ENCODE measurements around the gene TBC1D19.
"Not testable (repeated sequence)": the region's sequence is repeated elsewhere in the genome, so short reads cannot be mapped to it uniquely, and the experiment has no call there.

TBC1D19 gene

GRCh38 chr4:26690506-26690905 lies 106.6 kb downstream of the TBC1D19 start:
- no peaks in the 10 kb centered on the region for H3K4me1 Mint-ChIP-seq
- H3K27me3 Mint-ChIP-seq, result no peaks in the 10 kb centered on the region

GRCh38 chr4:26692014-26692726 lies 108.3 kb downstream of the TBC1D19 start:
- no peak overlapping the region for H3K4me3 Mint-ChIP-seq
- no peak overlapping the region for H3K27ac Mint-ChIP-seq
- no peak for DNase-seq
- H3K27me3 Mint-ChIP-seq, result no peaks in the 10 kb centered on the region
- H3K4me1 Mint-ChIP-seq, result no peaks in the 10 kb centered on the region
- no peak for ATAC-seq
- H3K9me3 Mint-ChIP-seq, result peaks cover 23 to 24% of the 10 kb centered on the region in 2 donors

More at GRCh38 chr4:26690506-26690905, 106.6 kb downstream of the TBC1D19 start:
- H3K9me3 Mint-ChIP-seq, result peaks cover 8 to 13% of the 10 kb centered on the region in 2 donors
- ATAC-seq (no peak), DNase-seq (no peak)
- H3K27ac Mint-ChIP-seq, result peak overlapping the region in 1 of 2 donors; percentile 7
- H3K4me3 Mint-ChIP-seq, result no peak overlapping the region

GRCh38 chr4:26694131-26694530 lies 110.2 kb downstream of the TBC1D19 start:
- not testable (repeated sequence) for H3K4me3 Mint-ChIP-seq, ATAC-seq, H3K4me1 Mint-ChIP-seq, DNase-seq, H3K27ac Mint-ChIP-seq, H3K27me3 Mint-ChIP-seq
- H3K9me3 Mint-ChIP-seq, result peaks cover 29 to 35% of the 10 kb centered on the region in 2 donors

- Mint-ChIP-seq H3K27me3 (no peaks in the 10 kb centered on the region), H3K4me1 (no peaks in the 10 kb centered on the region), H3K4me3 (no peak overlapping the region), H3K27ac (no peak overlapping the region), H3K9me3 (peaks cover 20 to 30% of the 10 kb centered on the region in 2 donors)
- no peak for ATAC-seq
- no peak for DNase-seq
Measured at GRCh38 chr4:26700110-26700509, 116.2 kb downstream of the TBC1D19 start.

GRCh38 chr4:26701095-26701494 lies 117.2 kb downstream of the TBC1D19 start:
- DNase-seq (no peak), ATAC-seq (no peak)
- no peak overlapping the region for H3K27ac Mint-ChIP-seq
- H3K27me3 Mint-ChIP-seq, result no peaks in the 10 kb centered on the region
- peaks cover 11 to 21% of the 10 kb centered on the region in 2 donors for H3K9me3 Mint-ChIP-seq
- H3K4me1 Mint-ChIP-seq, result no peaks in the 10 kb centered on the region
- H3K4me3 Mint-ChIP-seq, result no peak overlapping the region

- H3K4me1 Mint-ChIP-seq, result no peaks in the 10 kb centered on the region
- ATAC-seq (no peak), DNase-seq (no peak)
- no peak overlapping the region for H3K27ac Mint-ChIP-seq
- H3K4me3 Mint-ChIP-seq, result no peak overlapping the region
- no peaks in the 10 kb centered on the region for H3K27me3 Mint-ChIP-seq
- H3K9me3 Mint-ChIP-seq, result peaks cover 7 to 14% of the 10 kb centered on the region in 2 donors
Measured at GRCh38 chr4:26701786-26702227, 117.9 kb downstream of the TBC1D19 start.

GRCh38 chr4:26707342-26707741 lies 123.5 kb downstream of the TBC1D19 start:
- ATAC-seq, result no peak
- no peak overlapping the region for H3K4me3 Mint-ChIP-seq
- H3K27me3 Mint-ChIP-seq, result no peaks in the 10 kb centered on the region
- no peak for DNase-seq
- no peak overlapping the region for H3K27ac Mint-ChIP-seq
- no peaks in the 10 kb centered on the region for H3K4me1 Mint-ChIP-seq
- H3K9me3 Mint-ChIP-seq, result peaks cover 6 to 16% of the 10 kb centered on the region in 2 donors

GRCh38 chr4:26709246-26709645 lies 125.4 kb downstream of the TBC1D19 start:
- H3K27me3 Mint-ChIP-seq, result no peaks in the 10 kb centered on the region
- H3K9me3 Mint-ChIP-seq, result peaks cover 6 to 16% of the 10 kb centered on the region in 2 donors
- H3K4me1 Mint-ChIP-seq, result no peaks in the 10 kb centered on the region
- ATAC-seq (no peak), DNase-seq (no peak)
- H3K27ac Mint-ChIP-seq, result no peak overlapping the region
- no peak overlapping the region for H3K4me3 Mint-ChIP-seq

GRCh38 chr4:26713563-26714151 lies 129.8 kb downstream of the TBC1D19 start:
- H3K4me3 Mint-ChIP-seq, result no peak overlapping the region
- H3K9me3 Mint-ChIP-seq, result peaks cover 3 to 9% of the 10 kb centered on the region in 2 donors
- no peak for ATAC-seq
- no peak overlapping the region for H3K27ac Mint-ChIP-seq
- no peaks in the 10 kb centered on the region for H3K27me3 Mint-ChIP-seq
- DNase-seq, result no peak
- H3K4me1 Mint-ChIP-seq, result no peaks in the 10 kb centered on the region

- DNase-seq (no peak), ATAC-seq (no peak)
- no peaks in the 10 kb centered on the region for H3K4me1 Mint-ChIP-seq
- H3K27me3 Mint-ChIP-seq, result no peaks in the 10 kb centered on the region
- no peak overlapping the region for H3K4me3 Mint-ChIP-seq
- no peak overlapping the region for H3K27ac Mint-ChIP-seq
- no peaks in the 10 kb centered on the region for H3K9me3 Mint-ChIP-seq
Measured at GRCh38 chr4:26715636-26716242, 131.9 kb downstream of the TBC1D19 start.

- H3K4me1 Mint-ChIP-seq, result no peaks in the 10 kb centered on the region
- no peaks in the 10 kb centered on the region for H3K9me3 Mint-ChIP-seq
- H3K27ac Mint-ChIP-seq, result no peak overlapping the region
- no peak for DNase-seq
- H3K4me3 Mint-ChIP-seq, result no peak overlapping the region
- H3K27me3 Mint-ChIP-seq, result no peaks in the 10 kb centered on the region
- ATAC-seq, result no peak
Measured at GRCh38 chr4:26717332-26717731, 133.4 kb downstream of the TBC1D19 start.

GRCh38 chr4:26719954-26720552 lies 136.2 kb downstream of the TBC1D19 start:
- Mint-ChIP-seq H3K27ac (no peak overlapping the region), H3K9me3 (no peaks in the 10 kb centered on the region), H3K27me3 (no peaks in the 10 kb centered on the region), H3K4me3 (no peak overlapping the region), H3K4me1 (peaks cover 16% of the 10 kb centered on the region)
- DNase-seq (no peak), ATAC-seq (no peak)

- no peaks in the 10 kb centered on the region for H3K9me3 Mint-ChIP-seq
- no peaks in the 10 kb centered on the region for H3K27me3 Mint-ChIP-seq
- no peak overlapping the region for H3K27ac Mint-ChIP-seq
- peaks cover 16% of the 10 kb centered on the region for H3K4me1 Mint-ChIP-seq
- H3K4me3 Mint-ChIP-seq, result no peak overlapping the region
- DNase-seq, result no peak
- ATAC-seq, result no peak
Measured at GRCh38 chr4:26721685-26722084, 137.8 kb downstream of the TBC1D19 start.

- no peak overlapping the region for H3K27ac Mint-ChIP-seq
- peaks cover 16% of the 10 kb centered on the region for H3K4me1 Mint-ChIP-seq
Measured at GRCh38 chr4:26723216-26723615, 139.3 kb downstream of the TBC1D19 start.

GRCh38 chr4:26724534-26724933 lies 140.7 kb downstream of the TBC1D19 start:
- Mint-ChIP-seq H3K4me3 (no peak overlapping the region), H3K9me3 (no peaks in the 10 kb centered on the region), H3K27me3 (no peaks in the 10 kb centered on the region), H3K4me1 (peaks cover 16% of the 10 kb centered on the region), H3K27ac (peak overlapping the region in 1 of 2 donors; percentile 14)
- no peak for DNase-seq
- no peak for ATAC-seq

More at GRCh38 chr4:26723216-26723615, 139.3 kb downstream of the TBC1D19 start:
- no peaks in the 10 kb centered on the region for H3K9me3 Mint-ChIP-seq
- DNase-seq (peak; percentile 25 to 64), ATAC-seq (peak; percentile 99)
- no peak overlapping the region for H3K4me3 Mint-ChIP-seq
- H3K27me3 Mint-ChIP-seq, result no peaks in the 10 kb centered on the region
